ENCODE results near the gene ARHGEF4. TPM values are rescaled to one million over a fixed set of nuclear protein-coding genes. Genes with fewer than 3 reads are reported as not detected.

The ARHGEF4 gene
- total and polyA plus RNA-seq, 10 of the 15 experiments (the other 5 are each of a cell fraction or from before 2014, with no cell fraction given), result 0.02 to 0.24 (median 0.16) TPM; not detected in 6

- H3K4me1 ChIP-seq (ENCODE audit: control insufficient read depth, insufficient read depth, low read length), result no peaks in the 10 kb centered on the region
- ChIA-PET POLR2A (no interaction called here), SMC1A (ENCODE audit: uncharacterized antibody, unreplicated experiment) (no interaction called here), RAD21 (ENCODE audit: unreplicated experiment) (no interaction called here), CTCF (no interaction called here)
- no peaks in the 10 kb centered on the region for H4K20me1 ChIP-seq (ENCODE audit: control insufficient read depth, insufficient read depth)
- H3K4me2 ChIP-seq (ENCODE audit: control insufficient read depth, insufficient read depth), result no peak overlapping the region
- H3K79me2 ChIP-seq (ENCODE audit: control insufficient read depth, insufficient read depth, low read length), result no peaks in the 10 kb centered on the region
- no peak overlapping the region for H2AFZ ChIP-seq (ENCODE audit: control insufficient read depth, low read depth, low read length)
- no peak overlapping the region for H3K9ac ChIP-seq (ENCODE audit: control insufficient read depth, insufficient read depth, low read length)
- intact Hi-C loops (cut with micrococcal nuclease; ENCODE audit: unreplicated experiment), result no loop called here
- ATAC-seq (no peak), FAIRE-seq (no peak), DNase-seq (ENCODE audit: low read depth, low spot score) (no peak)
- H3K36me3 ChIP-seq (ENCODE audit: control insufficient read depth in 2 of 2, insufficient read depth in 2 of 2, low read length in 1 of 2), result no peaks in the 10 kb centered on the region
- TF ChIP-seq SMC3 (IDR thresholded peaks at IDR 0.05; ENCODE audit: borderline replicate concordance, low read length) (no peak), JUNB (IDR thresholded peaks at IDR 0.05) (no peak), RBBP5 (conservative IDR thresholded peaks at IDR 0.05) (no peak), ESRRA (IDR thresholded peaks at IDR 0.05; ENCODE audit: low read length) (no peak), MAX (IDR thresholded peaks at IDR 0.05; ENCODE audit: low read depth, low read length) (no peak), CREM (IDR thresholded peaks at IDR 0.05; ENCODE audit: low read depth) (no peak), ZNF274 (IDR thresholded peaks at IDR 0.05; ENCODE audit: insufficient read depth, insufficient read length) (no peak), E4F1 (IDR thresholded peaks at IDR 0.05; ENCODE audit: borderline replicate concordance, partially characterized antibody) (no peak), NRF1 (conservative IDR thresholded peaks at IDR 0.05; ENCODE audit: low read depth, low read length) (no peak), RCOR1 (conservative IDR thresholded peaks at IDR 0.05; ENCODE audit: low read depth, low read length) (no peak), ZZZ3 (IDR thresholded peaks at IDR 0.05; ENCODE audit: control insufficient read depth, insufficient read length, low read depth) (no peak), E2F8 (IDR thresholded peaks at IDR 0.05; ENCODE audit: low read depth, partially characterized antibody) (no peak)
- WGBS (ENCODE audit: insufficient coverage, insufficient replicate concordance, low lambda C conversion rate, missing lambda C conversion rate), result 44% methylated on average over 11 of the region's 11 CpGs
- no peak overlapping the region for H3K4me3 ChIP-seq
- H3K9me3 ChIP-seq (replicated peaks; ENCODE audit: control insufficient read depth, insufficient read depth, low read length), result no peaks in the 10 kb centered on the region
- BruUV-seq (replicated peaks), result no TSS peak
- in situ Hi-C loops (cut with MboI), result no loop called here
- no peak overlapping the region for H3K27ac ChIP-seq (ENCODE audit: control insufficient read depth, insufficient read depth)
- peaks cover 0 to 3% of the 10 kb centered on the region in 2 experiments; a peak in 1 of 4 replicates for H3K27me3 ChIP-seq (replicated peaks in 1 of 2; ENCODE audit: control insufficient read depth in 2 of 2, insufficient read depth in 2 of 2, low read length in 1 of 2)
These were observed 179.1 kb downstream of the ARHGEF4 start for GRCh38 chr2:131015764-131016163.
